HUES64 (cell line): ENCODE results near the gene MACO1.
"Not testable (repeated sequence)": the region's sequence is repeated elsewhere in the genome, so short reads cannot be mapped to it uniquely, and the experiment has no call there.

ENCODE experiments used
- H3K27ac ChIP-seq: 2 replicates; pipeline ENCODE4 v1.7.0; 2013; ENCODE audit warnings: low read depth, low read length, inconsistent platforms
- H3K27me3 ChIP-seq: 2 replicates; pipeline ENCODE4 v1.6.1; 2013; ENCODE audit warnings: mild to moderate bottlenecking, low read length; ENCODE audit not compliant: insufficient read depth
- H3K36me3 ChIP-seq: 2 replicates; pipeline ENCODE4 v1.6.1; 2013; ENCODE audit warnings: mild to moderate bottlenecking, low read length; ENCODE audit not compliant: insufficient read depth
- H3K4me1 ChIP-seq: 2 replicates; pipeline ENCODE4 v1.6.1; 2013; ENCODE audit warnings: mild to moderate bottlenecking, low read length, moderate library complexity; ENCODE audit not compliant: insufficient read depth
- H3K4me3 ChIP-seq: 2 replicates; pipeline ENCODE4 v1.5.1; 2013; ENCODE audit warnings: mild to moderate bottlenecking, low read length, moderate library complexity
- H3K9ac ChIP-seq: 2 replicates; pipeline ENCODE4 v1.6.1; 2013; ENCODE audit warnings: mild to moderate bottlenecking, low read depth, low read length
- H3K9me3 ChIP-seq: 2 replicates; pipeline ENCODE4 v1.6.1; 2013; ENCODE audit warnings: low read depth, low read length; ENCODE audit not compliant: insufficient read depth
- WGBS: fragments of 150-250, 120-280 bp; methylation state at CpG from one replicate; pipeline ENCODE4 v1.1.7; 2013; ENCODE audit warnings: missing lambda C conversion rate; 5-methylcytosine and 5-hydroxymethylcytosine counted together

MACO1 gene

DNA sequence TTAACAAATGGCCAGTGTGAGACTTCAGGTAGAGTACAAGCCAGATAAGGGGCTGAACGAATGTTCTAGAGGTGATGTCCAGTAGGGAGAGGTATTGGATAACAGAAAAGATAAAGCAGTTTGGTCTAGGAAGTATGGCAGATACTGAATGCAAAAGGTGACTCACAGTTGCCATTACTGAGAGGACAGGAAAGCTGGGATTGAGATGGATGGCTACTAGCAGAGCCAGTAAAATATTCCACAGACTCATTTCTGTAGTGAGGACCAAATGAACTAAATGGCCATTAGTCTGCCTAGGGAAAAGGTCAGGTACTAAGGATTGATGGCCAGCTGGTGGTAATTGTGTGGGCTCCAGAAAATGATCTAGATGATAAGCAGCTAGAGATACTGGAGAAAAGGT lies 11.5 kb downstream of the MACO1 start:
- H3K9ac ChIP-seq, result no peak overlapping the region
- 84% methylated on average over 1 of the region's 1 CpG for WGBS
- H3K9me3 ChIP-seq, result no peaks in the 10 kb centered on the region
- H3K36me3 ChIP-seq, result no peaks in the 10 kb centered on the region
- no peak overlapping the region for H3K4me3 ChIP-seq
- H3K27ac ChIP-seq, result no peak overlapping the region
- no peaks in the 10 kb centered on the region for H3K27me3 ChIP-seq
- peaks cover 9% of the 10 kb centered on the region; the same call in 1 of the 2 replicates for H3K4me1 ChIP-seq

DNA sequence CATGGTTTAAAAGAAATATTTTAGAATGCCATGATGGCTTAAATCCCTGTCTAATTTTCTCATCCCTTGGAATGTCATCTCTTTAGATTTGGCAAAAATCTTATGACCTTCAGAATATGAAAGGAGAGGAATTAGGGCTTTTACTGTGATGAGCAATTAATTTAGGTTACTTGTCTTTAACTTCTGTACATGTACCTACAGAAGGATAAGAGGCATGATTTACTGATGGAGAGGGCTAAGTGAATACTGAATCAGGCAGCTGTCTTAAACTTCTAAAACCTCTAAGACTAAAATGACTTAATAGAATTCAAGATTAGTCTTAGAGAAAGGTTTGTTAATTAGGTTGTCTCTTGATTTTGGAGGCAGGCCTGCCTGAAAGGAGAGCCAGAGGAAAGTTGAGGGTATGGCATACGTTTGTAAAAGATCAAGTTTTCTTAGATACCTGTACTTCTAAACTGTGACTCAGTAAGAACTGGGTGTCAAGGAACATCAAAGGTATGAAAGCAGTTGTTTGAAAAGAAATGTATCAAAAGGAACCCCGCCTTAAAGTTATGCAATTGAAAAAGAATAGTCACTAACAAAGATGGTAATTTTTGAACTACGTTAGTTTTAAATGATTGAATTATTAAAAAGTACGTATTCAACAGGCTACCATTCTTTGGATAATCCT lies 12.5 kb downstream of the MACO1 start:
- Histone ChIP-seq H3K4me1 (peaks cover 12% of the 10 kb centered on the region; the same call in 1 of the 2 replicates), H3K27ac (no peak overlapping the region), H3K4me3 (no peak overlapping the region), H3K27me3 (no peaks in the 10 kb centered on the region), H3K9ac (no peak overlapping the region), H3K36me3 (0 out of 2 replicates have a peak, but pooled peaks cover 3% of the 10 kb centered on the region), H3K9me3 (no peaks in the 10 kb centered on the region)
- 86% methylated on average over 4 of the region's 4 CpGs for WGBS

DNA sequence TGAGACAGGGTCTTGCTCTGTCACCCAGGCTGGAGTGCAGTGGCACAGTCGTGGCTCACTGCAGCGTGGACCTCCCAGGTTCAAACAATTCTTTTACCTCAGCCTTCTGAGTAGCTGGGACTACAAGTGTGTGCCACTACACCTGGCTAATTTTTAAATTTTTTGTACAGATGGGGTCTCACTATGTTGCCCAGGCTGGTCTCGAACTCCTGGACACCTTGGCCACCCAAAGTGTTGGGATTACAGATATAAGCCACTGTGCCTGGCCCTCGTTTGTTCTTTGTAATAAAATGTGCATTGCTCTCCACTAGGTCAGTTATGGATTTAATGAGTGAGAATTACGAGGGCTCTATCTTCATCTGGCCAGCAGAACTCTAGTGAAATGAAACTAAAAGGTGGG lies 13.9 kb downstream of the MACO1 start:
- not testable (repeated sequence) for H3K9me3 ChIP-seq, H3K4me3 ChIP-seq, H3K36me3 ChIP-seq, H3K27ac ChIP-seq, H3K27me3 ChIP-seq, H3K9ac ChIP-seq
- peaks cover 12% of the 10 kb centered on the region; the same call in 1 of the 2 replicates for H3K4me1 ChIP-seq
- 90% methylated on average over 5 of the region's 5 CpGs for WGBS

DNA sequence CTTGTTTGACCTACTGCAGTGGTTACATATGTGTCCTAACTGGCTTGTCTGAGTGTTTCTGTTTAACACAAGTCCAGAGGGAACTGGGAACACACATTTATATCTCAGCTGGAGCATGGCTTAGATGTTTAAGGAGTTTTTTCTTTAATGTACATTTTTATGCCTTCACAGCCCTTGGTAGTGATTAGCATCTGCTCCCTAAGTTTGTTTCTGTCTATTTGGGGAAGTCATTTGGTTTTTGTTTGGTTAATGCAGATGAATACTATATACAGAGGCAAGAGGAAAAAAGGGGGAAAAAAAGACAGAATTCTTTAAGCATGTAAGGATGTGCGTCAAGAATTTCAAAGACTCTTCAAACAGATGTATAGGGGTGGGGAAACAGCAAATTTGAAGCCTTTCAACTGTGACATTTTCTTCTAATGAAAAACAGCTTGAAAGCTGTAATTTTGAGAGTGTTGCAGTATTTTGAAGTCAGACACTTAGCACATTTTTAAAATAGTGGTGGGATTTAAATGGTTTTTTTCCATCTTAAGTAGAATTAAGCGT lies 15.4 kb downstream of the MACO1 start:
- Histone ChIP-seq H3K9ac (no peak overlapping the region), H3K4me3 (no peak overlapping the region), H3K27ac (no peak overlapping the region), H3K36me3 (0 out of 2 replicates have a peak, but pooled peaks cover 3% of the 10 kb centered on the region), H3K27me3 (no peaks in the 10 kb centered on the region), H3K4me1 (peaks cover 12% of the 10 kb centered on the region; the same call in 1 of the 2 replicates), H3K9me3 (no peaks in the 10 kb centered on the region)
- WGBS, result 91% methylated on average over 2 of the region's 2 CpGs

DNA sequence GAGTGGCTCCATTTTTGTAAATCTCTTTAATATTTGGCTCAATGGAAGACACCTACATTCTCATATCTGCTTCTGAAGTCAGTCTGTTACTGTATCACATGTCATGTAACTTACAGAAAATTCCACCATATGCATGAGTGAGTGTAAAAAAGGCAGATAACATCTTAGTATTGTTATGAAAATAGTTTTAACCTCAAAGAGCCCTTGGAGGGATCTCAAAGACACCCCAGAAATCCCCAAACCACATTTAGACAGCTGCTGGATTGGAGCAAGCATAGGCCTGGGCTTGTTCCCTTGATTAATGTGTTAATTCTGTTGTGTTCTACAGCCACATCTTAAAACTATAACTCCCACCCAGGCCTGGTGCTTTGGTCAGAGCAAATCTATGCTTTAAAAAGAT lies 16.9 kb downstream of the MACO1 start:
- Histone ChIP-seq H3K9ac (no peak overlapping the region), H3K4me1 (peaks cover 12% of the 10 kb centered on the region; the same call in 1 of the 2 replicates), H3K27me3 (no peaks in the 10 kb centered on the region), H3K9me3 (no peaks in the 10 kb centered on the region), H3K4me3 (no peak overlapping the region), H3K27ac (no peak overlapping the region), H3K36me3 (0 out of 2 replicates have a peak, but pooled peaks cover 3% of the 10 kb centered on the region)

DNA sequence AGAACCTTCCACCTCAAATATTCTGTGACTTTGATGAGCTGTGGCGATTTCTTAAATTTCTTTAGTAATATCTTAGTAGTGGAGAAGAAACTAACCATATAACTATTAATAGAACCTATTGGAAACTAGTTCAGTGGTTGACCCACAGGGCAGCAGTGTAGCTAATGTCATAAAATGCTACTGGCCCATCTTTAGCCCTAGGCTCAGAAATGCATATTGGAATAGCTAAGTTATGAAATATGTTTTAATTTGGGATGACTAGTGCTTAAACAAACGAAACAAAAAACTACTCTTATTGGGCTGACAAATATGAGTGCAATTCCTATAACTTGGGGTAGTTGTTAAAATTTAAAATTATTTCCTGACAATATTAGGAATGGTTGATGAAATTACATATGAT lies 20.2 kb downstream of the MACO1 start:
- Histone ChIP-seq H3K36me3 (peaks cover 12% of the 10 kb centered on the region), H3K4me1 (peaks cover 12% of the 10 kb centered on the region; the same call in 1 of the 2 replicates), H3K9me3 (no peaks in the 10 kb centered on the region), H3K27me3 (no peaks in the 10 kb centered on the region), H3K4me3 (no peak overlapping the region), H3K27ac (no peak overlapping the region), H3K9ac (no peak overlapping the region)
- 80% methylated on average over 1 of the region's 2 CpGs for WGBS

DNA sequence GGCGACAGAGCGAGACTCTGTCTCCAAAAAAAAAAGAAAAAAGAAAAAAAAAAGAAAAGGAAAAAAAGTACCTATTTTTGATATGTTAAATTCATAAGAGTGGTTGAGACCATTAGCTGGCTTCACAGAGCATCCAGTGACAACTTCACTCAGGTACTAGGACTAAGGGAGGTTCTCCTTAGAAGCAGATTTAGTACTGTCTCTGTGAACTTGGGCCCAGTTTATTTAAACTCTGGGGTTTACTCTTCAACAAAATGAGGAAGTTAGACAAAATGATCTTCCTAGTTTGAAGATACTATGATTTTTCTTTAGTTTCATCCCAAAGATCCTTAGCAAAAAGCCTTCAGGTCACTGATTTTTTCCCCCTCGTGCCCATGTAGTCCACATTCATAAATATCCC lies 21.2 kb downstream of the MACO1 start:
- no peaks in the 10 kb centered on the region for H3K27me3 ChIP-seq
- no peak overlapping the region for H3K4me3 ChIP-seq
- no peak overlapping the region for H3K27ac ChIP-seq
- peaks cover 6% of the 10 kb centered on the region; the same call in 1 of the 2 replicates for H3K4me1 ChIP-seq
- H3K9ac ChIP-seq, result no peak overlapping the region
- peaks cover 15% of the 10 kb centered on the region for H3K36me3 ChIP-seq
- H3K9me3 ChIP-seq, result no peaks in the 10 kb centered on the region
- WGBS, result 92% methylated on average over 1 of the region's 3 CpGs

DNA sequence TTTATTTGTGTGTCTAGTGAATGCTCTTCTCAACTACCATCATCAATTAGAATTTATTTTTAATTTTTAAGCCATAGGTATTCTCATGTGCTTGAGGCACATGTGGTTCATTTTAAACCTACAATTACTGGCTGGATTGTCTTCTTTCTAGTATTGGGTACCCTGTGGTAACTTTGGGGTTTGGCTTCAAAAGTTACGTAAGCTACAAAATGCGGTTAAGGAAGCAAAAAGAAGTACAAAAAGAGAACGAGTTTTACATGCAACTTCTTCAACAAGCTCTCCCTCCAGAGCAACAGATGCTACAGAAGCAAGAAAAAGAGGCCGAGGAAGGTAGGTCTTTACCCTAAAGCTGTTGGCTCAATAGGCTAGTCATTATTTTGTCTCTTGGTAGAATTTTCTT lies 25.8 kb downstream of the MACO1 start:
- no peak overlapping the region for H3K27ac ChIP-seq
- H3K9me3 ChIP-seq, result no peaks in the 10 kb centered on the region
- WGBS, result 92% methylated on average over 4 of the region's 4 CpGs
- no peaks in the 10 kb centered on the region for H3K27me3 ChIP-seq
- no peak overlapping the region for H3K9ac ChIP-seq
- no peaks in the 10 kb centered on the region for H3K4me1 ChIP-seq
- peaks cover 39% of the 10 kb centered on the region for H3K36me3 ChIP-seq
- no peak overlapping the region for H3K4me3 ChIP-seq

DNA sequence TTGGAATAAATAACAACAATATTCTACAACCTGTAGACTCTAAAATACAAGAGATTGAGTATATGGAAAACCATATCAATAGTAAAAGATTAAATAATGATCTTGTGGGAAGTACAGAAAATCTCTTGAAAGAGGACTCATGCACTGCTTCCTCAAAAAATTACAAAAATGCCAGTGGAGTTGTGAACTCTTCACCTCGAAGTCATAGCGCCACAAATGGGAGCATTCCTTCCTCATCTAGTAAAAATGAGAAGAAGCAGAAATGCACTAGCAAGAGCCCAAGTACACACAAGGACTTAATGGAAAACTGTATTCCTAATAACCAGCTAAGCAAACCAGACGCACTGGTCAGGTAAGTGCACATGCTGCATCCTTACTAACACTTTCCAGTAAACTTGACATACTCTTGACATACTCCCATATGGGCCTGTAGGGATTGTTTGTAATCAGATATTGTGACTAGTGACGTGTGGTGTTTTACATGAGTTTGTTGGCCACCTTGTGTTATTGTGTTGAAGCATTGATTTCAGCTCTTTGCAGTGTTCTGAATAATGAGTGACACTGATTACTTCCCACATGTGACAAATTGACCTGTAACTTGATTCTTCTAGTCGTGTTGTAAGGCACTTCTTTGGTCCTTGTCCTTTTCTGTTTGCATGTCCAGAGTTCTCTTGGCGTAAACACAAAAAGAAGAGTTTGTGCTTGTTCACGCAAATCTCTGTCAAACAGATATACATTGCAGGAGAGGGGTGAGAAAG lies 28.0 kb downstream of the MACO1 start:
- no peak overlapping the region for H3K27ac ChIP-seq
- H3K27me3 ChIP-seq, result no peaks in the 10 kb centered on the region
- H3K9me3 ChIP-seq, result no peaks in the 10 kb centered on the region
- H3K9ac ChIP-seq, result no peak overlapping the region
- H3K36me3 ChIP-seq, result peaks cover 39% of the 10 kb centered on the region
- H3K4me3 ChIP-seq, result no peak overlapping the region
- no peaks in the 10 kb centered on the region for H3K4me1 ChIP-seq
- 94% methylated on average over 7 of the region's 7 CpGs for WGBS

DNA sequence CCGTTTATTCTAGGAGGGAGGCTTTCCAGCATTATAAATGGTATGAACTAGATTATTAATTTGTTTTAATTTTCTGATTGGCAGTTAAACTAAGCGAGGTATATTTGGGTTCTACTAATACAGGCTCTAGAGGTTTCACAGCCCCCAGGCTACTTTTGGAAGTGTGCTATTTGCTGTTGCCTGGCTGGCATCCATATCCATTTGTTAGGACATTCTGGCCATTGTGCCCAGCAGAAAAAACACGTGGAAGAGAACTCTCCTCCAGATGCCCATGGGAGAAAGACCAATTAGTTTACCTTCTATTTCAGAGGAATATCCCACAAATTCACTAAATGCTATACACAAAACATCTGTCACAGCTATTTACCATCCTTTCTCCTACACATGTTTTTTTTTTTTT lies 29.3 kb downstream of the MACO1 start:
- Histone ChIP-seq H3K27me3 (no peaks in the 10 kb centered on the region), H3K27ac (no peak overlapping the region), H3K4me3 (no peak overlapping the region), H3K9ac (no peak overlapping the region), H3K36me3 (peaks cover 37% of the 10 kb centered on the region), H3K9me3 (no peaks in the 10 kb centered on the region), H3K4me1 (no peaks in the 10 kb centered on the region)
- 97% methylated on average over 3 of the region's 3 CpGs for WGBS

DNA sequence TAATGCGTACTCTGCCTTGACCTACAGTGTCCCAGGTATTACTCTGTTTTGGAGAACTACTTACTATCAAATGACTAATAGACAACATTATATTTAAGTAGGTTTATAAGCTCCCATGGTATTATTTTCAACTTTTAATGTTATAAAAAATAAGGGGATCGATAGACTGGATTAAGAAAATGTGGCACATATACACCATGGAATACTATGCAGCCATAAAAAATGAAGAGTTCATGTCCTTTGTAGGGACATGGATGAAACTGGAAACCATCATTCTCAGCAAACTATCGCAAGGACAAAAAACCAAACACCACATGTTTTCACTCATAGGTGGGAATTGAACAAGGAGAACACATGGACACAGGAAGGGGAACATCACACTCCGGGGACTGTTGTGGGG lies 30.1 kb downstream of the MACO1 start:
- H3K9me3 ChIP-seq, H3K4me3 ChIP-seq, H3K27ac ChIP-seq, H3K9ac ChIP-seq, H3K27me3 ChIP-seq, H3K4me1 ChIP-seq: not testable (repeated sequence)
- H3K36me3 ChIP-seq, result peaks cover 31% of the 10 kb centered on the region
- WGBS, result 20% methylated on average over 1 of the region's 4 CpGs
